Measurements from ENCODE around the gene N4BP2. TPM values are rescaled to one million over a fixed set of nuclear protein-coding genes. Genes with fewer than 3 reads are reported as not detected.

The N4BP2 gene
- total and polyA plus RNA-seq, 2 of the 8 experiments (the other 6 are each of a cell fraction or from before 2014, with no cell fraction given) = 4.4 to 44.7 TPM

- TF ChIP-seq CBX8 (IDR thresholded peaks at IDR 0.05; ENCODE audit: borderline replicate concordance, low read depth, low read length) (no peak), MAFK (IDR thresholded peaks at IDR 0.05; ENCODE audit: low read depth, low read length) (no peak), JUND (IDR thresholded peaks at IDR 0.05; ENCODE audit: low read length) (no peak), GABPA (IDR thresholded peaks at IDR 0.05; ENCODE audit: borderline replicate concordance, insufficient read depth, low read length) (no peak), CTBP2 (IDR thresholded peaks at IDR 0.05; ENCODE audit: borderline replicate concordance, insufficient read depth, insufficient read length, low read length) (no peak), SAP30 (IDR thresholded peaks at IDR 0.05; ENCODE audit: insufficient read depth, insufficient replicate concordance, low read length) (no peak), NRF1 (IDR thresholded peaks at IDR 0.05; ENCODE audit: low read depth, low read length) (no peak), CHD1 (IDR thresholded peaks at IDR 0.05; ENCODE audit: low read depth, low read length) (no peak), PHF8 (conservative IDR thresholded peaks at IDR 0.05; ENCODE audit: low read depth, low read length) (no peak), KDM4A (IDR thresholded peaks at IDR 0.05; ENCODE audit: low read depth, low read length, severe bottlenecking) (no peak), RAD21 (IDR thresholded peaks at IDR 0.05 in 1 of 2, conservative IDR thresholded peaks at IDR 0.05 in 1 of 2; ENCODE audit: low read depth in 2 of 2, low read length in 2 of 2) (no peak), SP2 (IDR thresholded peaks at IDR 0.05; ENCODE audit: low read length) (no peak), RNF2 (IDR thresholded peaks at IDR 0.05; ENCODE audit: borderline replicate concordance, low read depth, low read length, missing control alignments, poor library complexity, severe bottlenecking) (no peak)
- Histone ChIP-seq H4K5ac (ENCODE audit: insufficient read length, low read depth, low read length) (no peak overlapping the region), H4K91ac (replicated peaks; ENCODE audit: insufficient read length, low read length) (no peak overlapping the region), H2BK5ac (ENCODE audit: low read depth, low read length) (no peak overlapping the region), H4K8ac (ENCODE audit: extremely low read depth, insufficient read depth, low read length) (no peak overlapping the region), H3K79me2 (ENCODE audit: control insufficient read depth in 1 of 2, insufficient read depth in 2 of 2, low read length in 2 of 2) (no peaks in the 10 kb centered on the region), H3K27me3 (replicated peaks in 1 of 4; ENCODE audit: control insufficient read depth in 3 of 4, extremely low read depth in 1 of 4, insufficient read depth in 3 of 4, low read length in 3 of 4) (no peaks in the 10 kb centered on the region), H3K4ac (replicated peaks; ENCODE audit: insufficient read length, low read depth, low read length) (no peak overlapping the region), H2BK15ac (ENCODE audit: low read length) (no peak overlapping the region), H3K18ac (ENCODE audit: extremely low read depth, low read length) (no peak overlapping the region), H2AFZ (ENCODE audit: low read length) (no peak overlapping the region), H3K4me1 (replicated peaks in 1 of 4; ENCODE audit: control insufficient read depth in 3 of 4, insufficient read depth in 4 of 4, low read length in 3 of 4) (peaks cover 0 to 6% (median 2%) of the 10 kb centered on the region in 4 experiments; a peak in 2 of 7 replicates), H3K23ac (ENCODE audit: insufficient read length) (no peak overlapping the region), H2BK120ac (replicated peaks; ENCODE audit: low read depth, low read length) (no peak overlapping the region), H2BK20ac (ENCODE audit: low read length) (no peak overlapping the region), H3K36me3 (ENCODE audit: control insufficient read depth in 2 of 4, insufficient read depth in 4 of 4, low read length in 3 of 4) (no peaks in the 10 kb centered on the region), H3K9me3 (ENCODE audit: insufficient read depth in 2 of 2, low read depth in 1 of 2, low read length in 1 of 2) (no peaks in the 10 kb centered on the region), H4K20me1 (replicated peaks in 1 of 2; ENCODE audit: control insufficient read depth in 1 of 2, insufficient read depth in 2 of 2, low read length in 2 of 2) (no peaks in the 10 kb centered on the region), H3K9ac (replicated peaks in 1 of 4; ENCODE audit: extremely low read depth in 1 of 4, low read depth in 3 of 4, low read length in 3 of 4) (no peak overlapping the region), H3K56ac (replicated peaks; ENCODE audit: insufficient read length, low read depth, low read length) (no peak overlapping the region), H3K27ac (ENCODE audit: low read depth, low read length) (no peak overlapping the region), H2BK12ac (ENCODE audit: low read depth, low read length) (no peak overlapping the region), H3K23me2 (ENCODE audit: low read depth, low read length) (no peaks in the 10 kb centered on the region), H3K4me2 (ENCODE audit: insufficient read depth in 1 of 2, low read depth in 2 of 2, low read length in 2 of 2) (no peak overlapping the region), H3K79me1 (ENCODE audit: low read depth, low read length) (no peaks in the 10 kb centered on the region), H2AK5ac (ENCODE audit: low read depth, low read length) (no peak overlapping the region), H3K14ac (ENCODE audit: insufficient read length) (no peak overlapping the region), H3K4me3 (ENCODE audit: extremely low read depth in 1 of 4, insufficient read depth in 2 of 4, low read depth in 3 of 4, low read length in 4 of 4) (no peak overlapping the region)
- 85% methylated on average over 4 of the region's 4 CpGs; no CpG with 5 or more reads in 1 of the 2 experiments for WGBS, 2 experiments (ENCODE audit: extremely low coverage in 1 of 2, insufficient coverage in 1 of 2, insufficient read length in 1 of 2, insufficient replicate concordance in 2 of 2, low coverage in 1 of 2, low lambda C conversion rate in 2 of 2, missing lambda C conversion rate in 1 of 2)
- FAIRE-seq = no peak
- ChIA-PET CTCF (ENCODE audit: partially characterized antibody) (no interaction called here), POLR2A (ENCODE audit: partially characterized antibody) (no interaction called here)
- DNase-seq (ENCODE audit: low read depth in 1 of 2, low spot score in 2 of 2) = peak in 1 of 2 experiments; percentile 23
Observed at GRCh38 chr4:40173470-40173875, 116.8 kb downstream of the N4BP2 start.
